GM19193 (cell line): Measurements from ENCODE around the gene ZNF597.

ENCODE experiments used
- POLR2A ChIP-seq: IDR thresholded peaks from 4 replicates; pipeline ENCODE4 v1.6.1; 2011; ENCODE audit not compliant: insufficient read depth, insufficient read length; ENCODE audit errors: extremely low read depth

ZNF597 gene

GRCh38 chr16:3443108-3444031, at the start of gene ZNF597, which contains the start of gene NAA60:
TSS of gene ZNF597 (minus strand) at chr16:3443504. CDS start at chr16:3443153, 351 bp downstream.
TSS of gene NAA60 (plus strand) at chr16:3443680. CDS start at chr16:3476228, 32,548 bp downstream.
- peak; percentile 67 for TF ChIP-seq POLR2A

GRCh38 chr16:3492356-3492755, 49.1 kb upstream of the ZNF597 start:
- no peak for TF ChIP-seq POLR2A

- no peak for TF ChIP-seq POLR2A
Measured at GRCh38 chr16:3490911-3491629, 47.8 kb upstream of the ZNF597 start.

GRCh38 chr16:3488801-3489200, 45.5 kb upstream of the ZNF597 start:
- no peak for TF ChIP-seq POLR2A

- no peak for TF ChIP-seq POLR2A
Measured at GRCh38 chr16:3487521-3488410, 44.5 kb upstream of the ZNF597 start.

GRCh38 chr16:3486506-3487215, 43.4 kb upstream of the ZNF597 start:
- no peak for TF ChIP-seq POLR2A

GRCh38 chr16:3485821-3486505, 42.7 kb upstream of the ZNF597 start:
- TF ChIP-seq POLR2A = no peak

- TF ChIP-seq POLR2A = no peak
Measured at GRCh38 chr16:3485097-3485745, 41.9 kb upstream of the ZNF597 start.

GRCh38 chr16:3484318-3485096, 41.2 kb upstream of the ZNF597 start:
- TF ChIP-seq POLR2A = no peak

GRCh38 chr16:3482659-3483241, 39.4 kb upstream of the ZNF597 start:
- TF ChIP-seq POLR2A = no peak

- TF ChIP-seq POLR2A = no peak
Measured at GRCh38 chr16:3481696-3482658, 38.7 kb upstream of the ZNF597 start.
